Transverse colon (tissue), 4 donors: Measurements from ENCODE around the gene PRIM2. TPM values are rescaled to one million over a fixed set of nuclear protein-coding genes. Genes with fewer than 3 reads are reported as not detected.
"Not testable (repeated sequence)": the region's sequence is repeated elsewhere in the genome, so short reads cannot be mapped to it uniquely, and the experiment has no call there.

Experiments
- DNase-seq: peaks from one replicate; pipeline ENCODE4 v3.0.0-alpha.2; 2019
- H3K27ac ChIP-seq, 4 donors: fragments of 200-600 bp; sonication (generic); 2 replicates each; pipeline ENCODE4 v1.5.1; 2016 to 2018; ENCODE audit warnings: inconsistent platforms in 4 of 4
- H3K27me3 ChIP-seq: fragments of 200-600 bp; sonication (generic); 2 replicates; pipeline ENCODE4 v1.5.1; 2017; ENCODE audit warnings: inconsistent platforms
- H3K36me3 ChIP-seq, 4 donors: fragments of 200-600 bp; sonication (generic); 2 replicates each; pipeline ENCODE4 v1.5.1; 2017 to 2019; ENCODE audit warnings: inconsistent platforms in 4 of 4
- H3K4me1 ChIP-seq, 4 donors: fragments of 200-600 bp; sonication (generic); 2 replicates each; pipeline ENCODE4 v1.5.1; 2017 to 2020; ENCODE audit warnings: inconsistent platforms in 4 of 4
- H3K4me3 ChIP-seq, 4 donors: fragments of 200-600 bp; sonication (generic); 1 replicate in 1 of 4; 2 replicates in 3 of 4; pipeline versions ENCODE4 v1.5.1 to v1.6.1; 2017 to 2019; ENCODE audit warnings: inconsistent platforms in 4 of 4
- H3K9me3 ChIP-seq, 2 donors: fragments of 200-600 bp; sonication (generic); 2 replicates each; pipeline ENCODE4 v1.5.1; 2017 to 2019; ENCODE audit warnings: inconsistent platforms in 2 of 2
- CTCF ChIP-seq, 5 experiments: fragments of 200-600 bp in 3 of 5; fragments of 450-650 bp in 2 of 5; sonication (generic) in 3 of 5; IDR thresholded peaks; 1 replicate in 2 of 5; 2 replicates in 3 of 5; pipeline ENCODE4 v1.5.1; 2016 to 2017; ENCODE audit warnings: antibody characterized with exemption in 5 of 5, inconsistent platforms in 3 of 5, mild to moderate bottlenecking in 2 of 5, moderate library complexity in 1 of 5
- EP300 ChIP-seq: sonication (generic); formaldehyde crosslinking; IDR thresholded peaks from one replicate; pipeline ENCODE4 v1.6.1; 2017; ENCODE audit warnings: antibody characterized with exemption, low read depth
- POLR2A ChIP-seq: fragments of 450-650 bp; IDR thresholded peaks from one replicate; pipeline ENCODE4 v1.6.1; 2016; ENCODE audit warnings: antibody characterized with exemption, mild to moderate bottlenecking, moderate library complexity
- POLR2AphosphoS5 ChIP-seq, 3 donors: sonication (generic); formaldehyde crosslinking; IDR thresholded peaks; one replicate each; pipeline ENCODE4 v1.6.1; 2016; ENCODE audit warnings: antibody characterized with exemption in 3 of 3
- WGBS, 2 donors: methylation state at CpG; one replicate each; pipeline ENCODE4 v1.1.5; 2018; ENCODE audit warnings: low coverage in 1 of 2; 5-methylcytosine and 5-hydroxymethylcytosine counted together
- in situ Hi-C, 4 donors: fragments of 200-750 bp; cut with MboI; loops; one replicate each; pipeline versions ENCODE4 v1.15.0 to v1.15.1; 2017; ENCODE audit warnings: low sequenced_read_pairs in 3 of 4, low pct_ligation_motif_present in 1 of 4, low pct_unique_long_range_greater_than_20kb in 1 of 4
- intact Hi-C: fragments of 100-400 bp; cut with DNase I; formaldehyde crosslinking; loops from one replicate; pipeline ENCODE4 v1.15.1; 2023; ENCODE audit warnings: low total_unique reads
- total RNA-seq, 4 donors: library from RNA; depleted of rRNA; stranded (reverse); fragments of >200 nt; gene quantifications; one replicate each; pipeline ENCODE4 v1.1.0, GENCODE V29; 2016

The PRIM2 gene
- total RNA-seq, 4 donors from 2014 or later: 9.6 to 47.4 (median 20.4) TPM

GRCh38 chr6:57421503-57421902 lies 104.1 kb downstream of the PRIM2 start:
- Histone ChIP-seq H3K4me3 (no peak overlapping the region), H3K36me3 (no peaks in the 10 kb centered on the region), H3K27me3 (no peaks in the 10 kb centered on the region), H3K9me3 (no peaks in the 10 kb centered on the region), H3K27ac (no peak overlapping the region), H3K4me1 (no peaks in the 10 kb centered on the region)
- TF ChIP-seq EP300 (no peak), POLR2AphosphoS5 (IDR thresholded peaks at IDR 0.05) (no peak), CTCF (IDR thresholded peaks at IDR 0.05) (no peak), POLR2A (no peak)
- no peak for DNase-seq
- intact Hi-C loops: no loop called here
- in situ Hi-C loops: no loop called here

- in situ Hi-C loops: no loop called here
These were observed 106.0 kb downstream of the PRIM2 start for GRCh38 chr6:57423468-57423867.

GRCh38 chr6:57431742-57432141 lies 114.3 kb downstream of the PRIM2 start:
- H3K36me3 ChIP-seq, H3K27ac ChIP-seq, intact Hi-C loops, in situ Hi-C loops, H3K9me3 ChIP-seq, H3K4me3 ChIP-seq, DNase-seq, H3K27me3 ChIP-seq: not testable (repeated sequence)
- peaks cover 6 to 19% (median 10%) of the 10 kb centered on the region in 4 donors for H3K4me1 ChIP-seq

More at GRCh38 chr6:57423468-57423867, 106.0 kb downstream of the PRIM2 start:
- H3K36me3 ChIP-seq: no peaks in the 10 kb centered on the region
- intact Hi-C loops: no loop called here
- H3K9me3 ChIP-seq: no peaks in the 10 kb centered on the region
- H3K4me3 ChIP-seq: no peak overlapping the region
- WGBS, 2 donors: 88 to 93% methylated on average over 4 to 5 of the region's 5 CpGs
- DNase-seq: no peak
- no peaks in the 10 kb centered on the region for H3K27me3 ChIP-seq
- TF ChIP-seq POLR2A (no peak), CTCF (IDR thresholded peaks at IDR 0.05) (no peak), EP300 (no peak), POLR2AphosphoS5 (IDR thresholded peaks at IDR 0.05) (no peak)
- H3K4me1 ChIP-seq: no peaks in the 10 kb centered on the region
- H3K27ac ChIP-seq: no peak overlapping the region

- Histone ChIP-seq H3K4me3 (no peak overlapping the region), H3K27me3 (no peaks in the 10 kb centered on the region), H3K36me3 (no peaks in the 10 kb centered on the region), H3K4me1 (peaks cover 6 to 19% (median 10%) of the 10 kb centered on the region in 4 donors), H3K27ac (no peak overlapping the region), H3K9me3 (no peaks in the 10 kb centered on the region)
- in situ Hi-C loops: no loop called here
- DNase-seq: no peak
- 49 to 68% methylated on average over 2 of the region's 2 CpGs for WGBS, 2 donors
- intact Hi-C loops: no loop called here
- TF ChIP-seq POLR2A (no peak), CTCF (IDR thresholded peaks at IDR 0.05) (no peak), EP300 (no peak), POLR2AphosphoS5 (IDR thresholded peaks at IDR 0.05) (no peak)
These were observed 114.7 kb downstream of the PRIM2 start for GRCh38 chr6:57432157-57432556.

GRCh38 chr6:57432919-57433684 lies 115.7 kb downstream of the PRIM2 start:
- H3K4me3 ChIP-seq: no peak overlapping the region
- H3K4me1 ChIP-seq: peaks cover 6 to 19% (median 10%) of the 10 kb centered on the region in 4 donors
- no peaks in the 10 kb centered on the region for H3K9me3 ChIP-seq
- H3K36me3 ChIP-seq: no peaks in the 10 kb centered on the region
- 70 to 72% methylated on average over 4 of the region's 4 CpGs for WGBS, 2 donors
- H3K27me3 ChIP-seq: no peaks in the 10 kb centered on the region
- no peak overlapping the region for H3K27ac ChIP-seq
- intact Hi-C loops: no loop called here
- no peak for DNase-seq
- in situ Hi-C loops: no loop called here
- TF ChIP-seq EP300 (no peak), POLR2A (no peak), CTCF (IDR thresholded peaks at IDR 0.05) (no peak), POLR2AphosphoS5 (IDR thresholded peaks at IDR 0.05) (no peak)

GRCh38 chr6:57433790-57434189 lies 116.4 kb downstream of the PRIM2 start:
- intact Hi-C loops, DNase-seq, H3K4me3 ChIP-seq, H3K9me3 ChIP-seq, H3K36me3 ChIP-seq, H3K27ac ChIP-seq, in situ Hi-C loops, H3K27me3 ChIP-seq: not testable (repeated sequence)
- WGBS, 2 donors: 83 to 97% methylated on average over 1 to 9 of the region's 9 CpGs
- H3K4me1 ChIP-seq: peaks cover 6 to 19% (median 10%) of the 10 kb centered on the region in 4 donors
